MM.1S (cell line): ENCODE data around the gene POLR2J.
"Not testable (repeated sequence)": the region's sequence is repeated elsewhere in the genome, so short reads cannot be mapped to it uniquely, and the experiment has no call there.

ENCODE experiments used
- CTCF ChIP-seq: fragments of 300-600 bp; sonication (generic); IDR thresholded peaks from 2 replicates; pipeline ENCODE4 v1.5.1; 2016; ENCODE audit warnings: antibody characterized with exemption, low read length, mixed read lengths
- EZH2 ChIP-seq: fragments of 300-600 bp; sonication (generic); optimal IDR thresholded peaks from 2 replicates; pipeline ENCODE3; 2017; ENCODE audit warnings: low read depth, mild to moderate bottlenecking, antibody characterized with exemption, low read length, mixed read lengths
- EZH2phosphoT487 ChIP-seq: fragments of 300-600 bp; sonication (generic); IDR thresholded peaks from 2 replicates; pipeline ENCODE4 v1.6.1; 2018; ENCODE audit warnings: antibody characterized with exemption, low read length

- not testable (repeated sequence) for TF ChIP-seq CTCF, EZH2, EZH2phosphoT487
Measured at GRCh38 chr7:102454932-102455331, 23.8 kb downstream of the POLR2J start.
